Osteocyte (in vitro differentiated cells): Measurements from ENCODE around the gene C18orf32. TPM values are rescaled to one million over a fixed set of nuclear protein-coding genes. Genes with fewer than 3 reads are reported as not detected.
"Not testable (repeated sequence)": the region's sequence is repeated elsewhere in the genome, so short reads cannot be mapped to it uniquely, and the experiment has no call there.

Experiments
- DNase-seq: peaks from one replicate; pipeline ENCODE4 v3.0.0; 2021; ENCODE audit warnings: mixed read lengths; ENCODE audit not compliant: unreplicated experiment; ENCODE audit errors: extremely low spot score
- H3K27ac Mint-ChIP-seq: one replicate; pipeline ENCODE4 v1.8.0; 2021; ENCODE audit warnings: mild to moderate bottlenecking, mixed read lengths; ENCODE audit not compliant: unreplicated experiment
- H3K27me3 Mint-ChIP-seq: one replicate; pipeline ENCODE4 v1.8.0; 2021; ENCODE audit warnings: mixed read lengths; ENCODE audit not compliant: unreplicated experiment
- H3K36me3 Mint-ChIP-seq: one replicate; pipeline ENCODE4 v1.8.0; 2021; ENCODE audit warnings: mixed read lengths; ENCODE audit not compliant: unreplicated experiment
- H3K4me1 Mint-ChIP-seq: one replicate; pipeline ENCODE4 v1.8.0; 2021; ENCODE audit warnings: mixed read lengths; ENCODE audit not compliant: unreplicated experiment
- H3K4me3 Mint-ChIP-seq: one replicate; pipeline ENCODE4 v1.8.0; 2021; ENCODE audit warnings: mild to moderate bottlenecking, moderate library complexity, mixed read lengths; ENCODE audit not compliant: unreplicated experiment
- H3K9me3 Mint-ChIP-seq: one replicate; pipeline ENCODE4 v1.8.0; 2021; ENCODE audit warnings: mixed read lengths; ENCODE audit not compliant: unreplicated experiment
- total RNA-seq: library from RNA; stranded (reverse); gene quantifications from 2 replicates; pipeline ENCODE4 v1.2.1, GENCODE V29; 2021
- TF ChIP-seq, protein P1 (sequence below): fragments of 200-600 bp; sonication (generic); IDR thresholded peaks from 2 replicates; pipeline ENCODE4 v1.5.0; 2021; ENCODE audit warnings: antibody characterized with exemption, mild to moderate bottlenecking, moderate library complexity

C18orf32 gene
- total RNA-seq, 1 donor from 2014 or later: 47.8 TPM

- H3K4me3 Mint-ChIP-seq: no peak overlapping the region
- H3K27me3 Mint-ChIP-seq: no peaks in the 10 kb centered on the region
- TF ChIP-seq, protein P1, sequence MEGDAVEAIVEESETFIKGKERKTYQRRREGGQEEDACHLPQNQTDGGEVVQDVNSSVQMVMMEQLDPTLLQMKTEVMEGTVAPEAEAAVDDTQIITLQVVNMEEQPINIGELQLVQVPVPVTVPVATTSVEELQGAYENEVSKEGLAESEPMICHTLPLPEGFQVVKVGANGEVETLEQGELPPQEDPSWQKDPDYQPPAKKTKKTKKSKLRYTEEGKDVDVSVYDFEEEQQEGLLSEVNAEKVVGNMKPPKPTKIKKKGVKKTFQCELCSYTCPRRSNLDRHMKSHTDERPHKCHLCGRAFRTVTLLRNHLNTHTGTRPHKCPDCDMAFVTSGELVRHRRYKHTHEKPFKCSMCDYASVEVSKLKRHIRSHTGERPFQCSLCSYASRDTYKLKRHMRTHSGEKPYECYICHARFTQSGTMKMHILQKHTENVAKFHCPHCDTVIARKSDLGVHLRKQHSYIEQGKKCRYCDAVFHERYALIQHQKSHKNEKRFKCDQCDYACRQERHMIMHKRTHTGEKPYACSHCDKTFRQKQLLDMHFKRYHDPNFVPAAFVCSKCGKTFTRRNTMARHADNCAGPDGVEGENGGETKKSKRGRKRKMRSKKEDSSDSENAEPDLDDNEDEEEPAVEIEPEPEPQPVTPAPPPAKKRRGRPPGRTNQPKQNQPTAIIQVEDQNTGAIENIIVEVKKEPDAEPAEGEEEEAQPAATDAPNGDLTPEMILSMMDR: no peak
- H3K36me3 Mint-ChIP-seq: peaks cover 22% of the 10 kb centered on the region
- peaks cover 8% of the 10 kb centered on the region for H3K4me1 Mint-ChIP-seq
- no peaks in the 10 kb centered on the region for H3K9me3 Mint-ChIP-seq
- no peak for DNase-seq
- H3K27ac Mint-ChIP-seq: peak overlapping the region; percentile 89
Measured at GRCh38 chr18:49476664-49477411, 10.2 kb downstream of the C18orf32 start.

- DNase-seq, H3K4me3 Mint-ChIP-seq, H3K9me3 Mint-ChIP-seq, H3K4me1 Mint-ChIP-seq, H3K27me3 Mint-ChIP-seq, H3K27ac Mint-ChIP-seq: not testable (repeated sequence)
- peaks cover 15% of the 10 kb centered on the region for H3K36me3 Mint-ChIP-seq
Measured at GRCh38 chr18:49474935-49475334, 12.1 kb downstream of the C18orf32 start.

DNA sequence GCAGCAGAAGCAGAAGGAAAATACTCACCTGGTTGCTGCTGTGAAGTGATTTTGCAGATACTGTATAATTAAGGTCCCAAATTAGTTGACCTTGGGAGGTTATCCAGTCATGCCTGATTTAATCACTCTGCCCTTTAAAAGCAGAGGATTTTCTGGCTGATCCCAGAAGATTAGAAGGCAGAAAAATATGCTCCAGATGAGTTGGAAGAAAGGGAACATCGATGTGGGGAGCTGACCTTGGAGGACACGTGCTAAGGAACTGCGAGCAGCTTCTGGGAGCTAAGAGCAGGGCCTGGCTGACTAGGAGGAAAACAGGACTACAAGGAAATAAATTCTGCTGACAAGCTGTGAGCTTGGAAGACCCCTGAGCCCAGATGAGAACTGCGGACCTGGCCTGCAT is 13.3 kb downstream of the C18orf32 start:
- peaks cover 10% of the 10 kb centered on the region for H3K27me3 Mint-ChIP-seq
- H3K4me3 Mint-ChIP-seq: no peak overlapping the region
- TF ChIP-seq, protein P1: no peak
- H3K36me3 Mint-ChIP-seq: peaks cover 7% of the 10 kb centered on the region
- H3K4me1 Mint-ChIP-seq: peaks cover 8% of the 10 kb centered on the region
- no peak for DNase-seq
- H3K9me3 Mint-ChIP-seq: no peaks in the 10 kb centered on the region
- H3K27ac Mint-ChIP-seq: no peak overlapping the region

DNA sequence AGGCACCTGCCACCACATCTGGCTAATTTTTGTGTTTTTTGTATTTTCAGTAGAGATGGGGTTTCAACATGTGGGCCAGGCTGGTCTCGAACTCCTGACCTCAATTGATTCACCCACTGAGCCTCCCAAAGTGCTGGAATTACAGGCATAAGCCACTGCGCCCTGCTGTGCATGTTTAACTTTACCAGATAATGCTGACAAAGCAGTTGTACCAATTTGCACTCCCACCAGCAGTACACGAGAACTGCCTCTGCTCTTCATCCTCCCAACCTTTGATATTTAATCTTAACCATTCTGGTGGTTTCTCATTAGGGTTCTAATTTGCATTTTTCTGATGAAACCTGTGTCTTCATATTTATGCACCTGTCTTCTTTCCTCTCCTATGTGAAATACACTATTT is 14.6 kb downstream of the C18orf32 start:
- H3K27me3 Mint-ChIP-seq: peaks cover 10% of the 10 kb centered on the region
- DNase-seq: no peak
- TF ChIP-seq, protein P1: no peak
- H3K36me3 Mint-ChIP-seq: peaks cover 7% of the 10 kb centered on the region
- no peak overlapping the region for H3K4me3 Mint-ChIP-seq
- peaks cover 8% of the 10 kb centered on the region for H3K4me1 Mint-ChIP-seq
- H3K27ac Mint-ChIP-seq: no peak overlapping the region
- H3K9me3 Mint-ChIP-seq: no peaks in the 10 kb centered on the region

- H3K36me3 Mint-ChIP-seq: peaks cover 2% of the 10 kb centered on the region
- H3K4me3 Mint-ChIP-seq: no peak overlapping the region
- peaks cover 10% of the 10 kb centered on the region for H3K27me3 Mint-ChIP-seq
- no peak overlapping the region for H3K27ac Mint-ChIP-seq
- H3K9me3 Mint-ChIP-seq: no peaks in the 10 kb centered on the region
- TF ChIP-seq, protein P1: no peak
- peaks cover 1% of the 10 kb centered on the region for H3K4me1 Mint-ChIP-seq
- DNase-seq: no peak
Measured at GRCh38 chr18:49471532-49471931, 15.5 kb downstream of the C18orf32 start.
